RWPE1 (cell line): ENCODE measurements around the gene SPOP.

Experiments
- CTCF ChIA-PET: fragments of 350-600 bp; sonication (Branson Sonifier 250); formaldehyde crosslinking; extraction: SDS; loops from one replicate; lab custom pipeline; 2021; lab: Yijun Ruan, JAX
- POLR2A ChIA-PET: fragments of 400-600 bp; formaldehyde crosslinking; extraction: SDS; loops from one replicate; lab custom pipeline; 2020; ENCODE audit warnings: antibody characterized with exemption; ENCODE audit not compliant: low non-redundant PET; lab: Yijun Ruan, JAX
- DNase-seq: peaks from one replicate; pipeline ENCODE4 v3.0.0; 2012; ENCODE audit warnings: low spot score
- H3K27ac ChIP-seq: fragments of 450-650 bp; 2 replicates; pipeline ENCODE4 v1.5.1; 2017
- CTCF ChIP-seq: fragments of 450-650 bp; conservative IDR thresholded peaks from 2 replicates; pipeline ENCODE4 v1.5.1; 2017; ENCODE audit warnings: low read depth, mild to moderate bottlenecking

Gene SPOP

GRCh38 chr17:49717371-49717861, 39.5 kb upstream of the SPOP start:
- POLR2A ChIA-PET, result no interaction called here
- DNase-seq, result no peak
- no peak for TF ChIP-seq CTCF
- CTCF ChIA-PET, result no interaction called here
- H3K27ac ChIP-seq, result no peak overlapping the region

GRCh38 chr17:49716668-49717364, 38.9 kb upstream of the SPOP start:
- DNase-seq, result no peak
- ChIA-PET CTCF (no interaction called here), POLR2A (no interaction called here)
- no peak for TF ChIP-seq CTCF
- no peak overlapping the region for H3K27ac ChIP-seq

DNA sequence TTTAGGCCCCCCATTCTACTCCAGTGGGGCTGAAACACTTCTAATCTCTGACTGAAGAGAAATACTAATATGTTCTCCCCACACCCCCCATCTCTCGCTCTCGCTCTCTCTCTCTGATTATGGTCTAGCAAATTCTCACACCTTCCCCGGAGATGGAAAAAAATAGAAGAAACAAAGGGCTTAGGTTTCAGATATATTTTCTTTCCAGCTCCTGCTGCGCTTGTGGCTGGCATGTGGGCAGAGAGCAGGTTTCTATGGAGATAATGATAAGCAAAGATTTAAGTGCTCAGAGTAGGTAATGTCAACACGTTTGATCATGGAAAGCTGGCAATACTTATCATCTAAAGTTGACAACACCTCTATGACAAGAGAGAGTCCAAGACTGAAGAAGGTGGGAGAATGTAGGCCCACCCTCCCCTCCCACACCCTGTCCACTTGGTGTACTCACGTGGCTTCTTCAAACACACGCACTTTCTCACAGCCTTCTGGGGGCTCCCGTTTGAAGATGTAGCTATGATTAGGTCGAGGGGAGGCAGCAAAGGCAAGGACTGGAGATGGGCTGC, 37.9 kb upstream of the SPOP start:
- DNase-seq, result no peak
- no peak overlapping the region for H3K27ac ChIP-seq
- ChIA-PET POLR2A (no interaction called here), CTCF (interaction anchor here (0.8 to 1.1 kb wide), 2 partner anchors 12 to 22 kb away, joined by 3 read pairs; no protein-coding TSS in a partner anchor)
- TF ChIP-seq CTCF, result no peak

- POLR2A ChIA-PET, result no interaction called here
- CTCF ChIA-PET, result interaction anchor here (0.7 to 1.1 kb wide), 2 partner anchors 21 to 26 kb away, joined by 3 to 5 read pairs; no protein-coding TSS in a partner anchor
- DNase-seq, result no peak
- no peak for TF ChIP-seq CTCF
- H3K27ac ChIP-seq, result no peak overlapping the region
These were observed 37.3 kb upstream of the SPOP start for GRCh38 chr17:49715216-49715615.

GRCh38 chr17:49708515-49709183, 30.8 kb upstream of the SPOP start:
- peak overlapping the region; percentile 88 for H3K27ac ChIP-seq
- TF ChIP-seq CTCF, result peak; percentile 69
- DNase-seq, result no peak
- POLR2A ChIA-PET, result interaction anchor here (1.4 kb wide), 1 partner anchor 55 kb away, joined by 3 read pairs; the partner anchor contains the start of gene FAM117A
- CTCF ChIA-PET, result interaction anchor here (0.6 to 1.8 kb wide), 14 partner anchors 13 to 842 kb away, joined by 3 to 8 read pairs (median 4); no protein-coding TSS in a partner anchor
